HG03103 (cell line): ENCODE measurements around the gene C12orf43.

Experiments
- ATAC-seq: cut with Tn5 transposase; IDR thresholded peaks from one replicate; pipeline ENCODE4 v1.9.1; 2021; ENCODE audit warnings: low read depth; ENCODE audit not compliant: unreplicated experiment

C12orf43 gene

DNA sequence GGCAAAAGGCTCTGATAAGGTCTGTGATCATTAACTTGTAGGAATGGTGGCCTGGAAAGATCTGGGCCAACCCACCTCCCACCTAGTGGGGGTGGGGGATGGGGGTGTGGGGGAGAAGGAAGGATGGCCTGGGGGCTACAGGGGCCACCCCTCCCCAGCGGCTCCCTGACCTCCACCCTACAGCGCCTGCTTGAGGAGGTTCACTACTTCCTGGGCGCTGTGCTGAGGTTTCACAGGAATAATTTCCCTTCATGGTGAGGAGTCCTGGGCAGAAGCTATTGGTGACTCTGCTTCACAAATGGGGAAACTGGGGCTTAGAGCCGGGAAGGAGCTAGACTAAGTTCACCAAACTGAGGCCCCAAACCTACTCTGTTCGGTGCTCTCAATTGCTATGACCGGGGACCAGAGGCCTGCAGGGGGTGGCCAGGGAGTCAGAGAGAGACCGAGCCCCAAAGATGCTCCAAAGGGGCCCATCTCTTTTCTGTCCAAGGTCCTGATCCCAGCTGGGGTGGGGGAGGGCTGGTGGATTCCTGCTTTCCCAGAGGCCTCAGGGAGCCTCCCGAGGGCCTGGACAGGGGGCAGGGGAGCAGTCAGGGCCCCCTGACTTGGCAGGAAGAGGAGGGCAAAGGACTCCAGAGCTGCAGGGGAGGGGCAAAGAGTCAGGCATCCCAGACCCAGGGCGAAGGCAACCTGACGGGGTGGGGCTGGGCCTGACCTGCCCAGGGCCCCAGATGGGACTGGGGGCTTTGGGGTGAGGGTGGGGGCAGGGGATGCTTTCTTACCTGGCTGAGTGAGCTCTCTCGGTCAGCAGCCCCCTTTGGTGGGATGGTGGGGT lies 36.2 kb downstream of the C12orf43 start:
- ATAC-seq: no peak

DNA sequence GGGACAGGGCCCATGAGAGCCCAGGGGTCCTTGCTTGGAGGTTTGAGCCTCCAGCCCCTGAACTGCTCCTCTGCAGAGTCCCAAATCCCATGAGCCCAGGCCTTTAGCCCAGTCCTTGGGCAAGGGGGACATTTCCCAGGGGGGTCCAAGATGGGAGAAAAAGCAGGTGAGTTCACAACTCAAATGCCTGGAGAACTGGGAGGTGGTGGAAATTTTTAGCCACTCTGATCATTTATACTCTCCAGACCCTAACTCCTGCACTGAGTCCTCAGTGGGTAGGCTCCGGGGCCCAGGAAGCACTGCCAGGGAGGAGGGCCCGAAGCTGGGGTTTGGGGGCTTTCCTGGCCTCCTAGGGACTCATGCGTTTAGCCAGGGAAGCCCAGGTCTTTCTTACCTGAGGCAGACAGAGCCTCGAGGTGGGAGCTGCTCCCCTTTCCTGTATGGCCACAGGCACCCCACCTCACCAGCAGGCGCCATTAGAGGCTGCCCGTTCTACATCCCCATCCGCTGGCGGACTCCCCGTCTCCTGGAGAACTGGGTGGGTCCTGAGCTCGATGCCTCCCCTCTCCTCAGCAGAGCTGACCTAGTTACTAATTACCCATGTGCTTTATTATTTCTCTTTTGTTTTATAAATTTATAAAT lies 36.9 kb downstream of the C12orf43 start:
- ATAC-seq: no peak

DNA sequence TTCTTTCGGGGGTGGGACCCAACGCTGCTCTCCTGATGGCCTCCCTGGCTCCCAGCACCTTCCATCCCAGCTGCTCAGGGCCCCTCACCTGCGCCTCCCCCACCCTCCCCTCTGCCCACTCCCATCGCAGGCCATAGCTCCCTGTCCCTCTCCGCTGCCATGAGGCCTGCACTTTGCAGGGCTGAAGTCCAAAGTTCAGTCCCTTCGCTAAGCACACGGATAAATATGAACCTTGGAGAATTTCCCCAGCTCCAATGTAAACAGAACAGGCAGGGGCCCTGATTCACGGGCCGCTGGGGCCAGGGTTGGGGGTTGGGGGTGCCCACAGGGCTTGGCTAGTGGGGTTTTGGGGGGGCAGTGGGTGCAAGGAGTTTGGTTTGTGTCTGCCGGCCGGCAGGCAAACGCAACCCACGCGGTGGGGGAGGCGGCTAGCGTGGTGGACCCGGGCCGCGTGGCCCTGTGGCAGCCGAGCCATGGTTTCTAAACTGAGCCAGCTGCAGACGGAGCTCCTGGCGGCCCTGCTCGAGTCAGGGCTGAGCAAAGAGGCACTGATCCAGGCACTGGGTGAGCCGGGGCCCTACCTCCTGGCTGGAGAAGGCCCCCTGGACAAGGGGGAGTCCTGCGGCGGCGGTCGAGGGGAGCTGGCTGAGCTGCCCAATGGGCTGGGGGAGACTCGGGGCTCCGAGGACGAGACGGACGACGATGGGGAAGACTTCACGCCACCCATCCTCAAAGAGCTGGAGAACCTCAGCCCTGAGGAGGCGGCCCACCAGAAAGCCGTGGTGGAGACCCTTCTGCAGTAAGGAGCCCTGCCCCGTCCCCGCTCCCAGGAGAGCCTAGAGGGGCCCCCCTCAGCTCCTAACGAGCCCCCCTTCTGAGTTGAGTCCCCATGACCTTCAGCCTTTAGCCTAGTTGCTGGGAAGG lies 37.7 kb downstream of the C12orf43 start, which contains the start of gene HNF1A:
TSS of gene HNF1A (plus strand) at position 248 of the 924 bp plus-strand sequence. CDS start at position 474, 226 bp downstream.
- ATAC-seq: no peak

DNA sequence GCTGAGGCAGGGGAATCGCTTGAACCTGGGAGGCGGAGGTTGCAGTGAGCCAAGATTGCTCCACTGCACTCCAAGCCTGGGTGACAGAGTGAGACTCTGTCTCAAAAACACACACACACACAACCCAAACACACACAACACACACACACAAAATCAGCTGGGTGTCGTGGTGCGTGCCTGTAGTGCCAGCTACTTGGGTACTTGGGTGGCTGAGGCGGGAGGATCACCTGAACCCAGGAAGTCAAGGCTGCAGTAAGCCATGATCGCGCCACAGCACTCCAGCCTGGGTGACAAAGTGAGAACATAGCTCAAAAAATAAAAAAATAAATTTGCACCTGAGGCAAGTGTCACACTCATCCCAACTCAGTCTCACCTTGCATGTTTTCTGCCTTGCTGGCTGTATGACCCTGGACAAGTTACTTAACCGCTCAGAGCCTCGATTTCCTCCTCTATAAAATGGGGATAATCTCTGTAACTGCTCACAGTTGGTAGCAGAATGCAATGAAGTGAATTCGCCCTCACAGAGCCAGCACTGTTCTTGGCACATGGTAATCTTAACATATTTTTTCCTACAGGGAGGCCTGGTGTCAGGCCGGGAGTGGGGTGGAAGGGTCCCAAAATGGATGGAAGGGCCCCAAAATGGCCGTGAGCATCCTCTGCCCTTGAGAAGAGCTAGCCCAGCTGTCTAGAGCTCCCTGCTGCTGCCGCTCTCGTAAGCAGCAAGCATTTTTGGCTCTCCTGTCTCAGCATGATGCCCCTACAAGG lies 38.6 kb downstream of the C12orf43 start:
- no peak for ATAC-seq

DNA sequence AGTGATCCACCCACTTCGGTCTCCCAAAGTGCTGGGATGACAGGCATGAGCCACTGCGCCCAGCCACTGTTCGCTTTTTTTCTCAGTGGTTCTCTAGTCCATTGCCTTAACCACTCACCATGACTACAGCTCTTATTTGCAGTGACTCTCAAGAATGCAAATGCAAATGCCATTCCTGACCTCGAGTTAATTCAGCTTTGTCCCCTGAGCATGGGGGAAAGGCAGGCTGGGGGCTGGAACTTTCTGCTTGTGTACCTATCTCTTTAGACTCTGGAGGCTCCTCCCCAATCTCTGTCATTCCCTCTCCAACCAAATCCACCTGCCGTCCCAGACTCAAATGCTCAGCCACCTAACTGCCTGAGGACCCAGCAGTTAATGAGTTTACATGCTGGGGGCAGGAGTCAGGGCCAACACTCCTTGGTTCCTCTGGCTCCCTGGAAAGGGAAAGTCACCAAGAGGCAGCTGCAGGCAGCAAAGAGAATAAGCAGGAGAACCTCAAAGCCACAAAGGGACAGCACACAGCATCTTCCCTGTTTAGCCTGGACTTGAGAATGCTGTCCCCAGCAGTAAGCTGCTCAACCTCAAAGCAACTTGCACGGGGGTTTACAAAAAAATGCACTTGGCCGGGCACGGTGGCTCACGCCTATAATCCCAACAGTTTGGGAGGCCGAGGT lies 43.3 kb downstream of the C12orf43 start:
- no peak for ATAC-seq

DNA sequence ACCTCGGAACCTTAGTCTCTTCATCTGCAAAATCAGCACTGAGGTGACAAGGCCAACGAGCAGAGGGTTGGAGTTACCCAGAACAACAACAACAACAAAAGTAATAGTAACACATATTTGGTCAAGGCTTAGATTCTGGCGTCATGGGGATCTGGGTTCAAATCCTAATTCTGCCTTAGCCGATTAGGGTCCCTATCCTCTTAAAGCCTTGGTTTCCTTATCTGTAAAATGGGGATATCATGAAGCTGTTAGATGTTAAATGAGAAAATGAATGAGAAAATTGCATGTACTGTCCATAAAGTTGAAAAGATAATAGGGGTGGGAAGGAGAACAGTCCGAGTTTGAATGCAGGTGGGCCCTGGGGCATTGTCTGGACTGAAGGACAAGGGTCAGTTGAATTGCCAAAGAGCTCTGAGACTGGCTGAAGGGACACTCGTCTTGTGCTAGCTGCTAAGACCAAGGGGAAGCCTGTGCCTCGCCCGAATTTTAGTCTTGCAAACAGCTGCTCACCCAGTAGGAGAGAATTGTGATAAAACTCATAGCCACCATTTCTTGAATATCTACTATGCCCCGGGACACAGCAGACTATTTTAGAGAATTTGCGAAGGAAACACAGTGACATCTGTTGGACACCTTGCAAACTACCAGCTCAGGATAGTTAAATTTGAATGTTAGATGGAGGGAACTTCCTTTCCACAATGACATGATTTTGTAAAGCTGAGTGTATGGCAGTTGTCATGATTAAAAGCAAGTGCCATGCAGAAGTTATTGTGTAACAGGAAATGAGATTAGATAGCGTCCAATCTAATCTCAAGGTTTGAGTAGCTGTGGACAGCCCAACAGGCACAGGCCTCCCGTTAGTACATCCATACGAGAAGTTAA lies 44.7 kb downstream of the C12orf43 start:
- ATAC-seq: no peak

DNA sequence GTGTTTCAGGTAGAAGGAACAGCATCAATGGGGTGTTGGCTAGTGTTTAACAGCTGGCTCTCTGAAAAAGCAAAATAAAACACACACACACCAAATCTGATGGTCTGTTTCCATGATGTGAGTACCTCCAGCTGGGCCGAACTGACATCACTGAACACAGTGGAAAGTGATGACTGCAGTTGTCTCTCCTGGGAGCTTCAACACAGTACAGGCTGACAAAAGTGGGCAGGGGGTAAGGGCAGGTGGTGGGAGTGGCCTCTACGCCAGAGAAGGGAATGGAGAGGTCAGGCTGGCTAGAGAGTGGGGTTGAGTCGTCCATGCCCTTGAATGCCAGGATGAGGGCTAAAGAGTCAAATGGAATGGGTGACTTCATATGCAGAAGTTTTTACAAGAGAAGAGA lies 46.0 kb downstream of the C12orf43 start:
- ATAC-seq: no peak

DNA sequence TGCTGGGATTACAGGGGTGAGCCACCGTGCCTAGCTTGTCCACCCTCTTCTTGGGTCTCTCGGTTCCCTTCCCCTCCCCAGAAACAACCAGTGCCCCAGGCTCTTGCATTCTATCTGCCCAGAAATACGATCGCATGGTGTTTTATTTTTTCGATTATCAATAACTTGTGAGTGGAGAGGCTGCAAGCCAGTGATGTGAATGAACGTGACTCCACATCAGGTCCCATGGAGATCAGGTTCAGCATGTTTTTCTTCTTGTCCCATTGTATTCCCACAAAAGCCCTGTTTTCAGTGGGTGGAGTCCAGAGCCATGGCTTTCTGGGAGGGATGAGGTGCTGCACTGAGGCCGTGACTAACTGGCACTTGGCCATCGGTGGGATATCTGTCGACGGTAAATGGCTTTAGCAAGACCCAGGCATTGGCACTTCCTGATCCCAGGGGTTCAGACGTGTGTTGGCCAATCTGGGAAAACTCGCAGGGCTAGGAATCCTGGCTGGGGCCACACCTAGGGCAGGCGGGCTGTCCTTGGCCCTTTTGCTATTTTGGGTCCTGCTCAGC lies 50.7 kb downstream of the C12orf43 start:
- ATAC-seq: no peak

DNA sequence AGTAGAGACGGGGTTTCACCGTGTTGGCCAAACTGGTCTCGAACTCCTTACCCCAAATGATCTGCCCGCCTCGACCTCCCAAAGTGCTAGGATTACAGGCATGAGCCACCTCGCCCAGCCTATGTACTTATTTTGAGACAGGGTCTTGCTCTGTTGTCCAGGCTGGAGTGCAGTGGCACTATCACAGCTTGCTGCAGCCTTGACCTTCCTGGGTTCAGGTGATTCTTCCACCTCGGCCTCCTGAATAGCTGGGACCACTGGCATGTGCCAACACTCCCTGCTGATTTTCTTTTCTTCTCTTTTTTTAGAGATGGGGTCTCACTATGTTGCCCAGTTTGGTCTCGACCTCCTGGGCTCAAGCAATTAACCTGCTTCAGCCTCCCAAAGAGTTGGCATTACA lies 52.0 kb downstream of the C12orf43 start:
- no peak for ATAC-seq

DNA sequence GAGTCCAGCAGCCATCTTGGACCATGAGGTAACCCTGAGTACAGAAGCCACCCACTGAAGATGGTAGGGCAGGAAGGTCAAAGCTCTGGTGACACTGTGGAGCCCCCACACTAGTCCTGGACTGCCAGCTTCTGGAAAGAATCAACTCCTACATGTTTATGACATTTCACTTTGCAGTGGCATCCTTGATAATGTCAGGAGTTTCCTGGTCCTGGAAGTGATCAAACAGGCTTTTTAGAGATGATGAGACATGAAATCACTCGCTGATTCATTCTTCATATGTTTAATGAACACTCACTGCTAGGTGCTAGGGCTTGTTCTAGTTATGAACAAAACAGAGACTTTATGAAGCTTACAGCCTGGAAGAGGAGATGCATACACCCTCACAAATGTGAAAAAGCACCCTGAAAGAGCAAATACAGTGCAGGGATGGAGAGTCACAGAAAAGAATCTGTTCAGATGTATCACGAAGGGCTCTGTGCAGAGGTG lies 53.7 kb downstream of the C12orf43 start:
- no peak for ATAC-seq

DNA sequence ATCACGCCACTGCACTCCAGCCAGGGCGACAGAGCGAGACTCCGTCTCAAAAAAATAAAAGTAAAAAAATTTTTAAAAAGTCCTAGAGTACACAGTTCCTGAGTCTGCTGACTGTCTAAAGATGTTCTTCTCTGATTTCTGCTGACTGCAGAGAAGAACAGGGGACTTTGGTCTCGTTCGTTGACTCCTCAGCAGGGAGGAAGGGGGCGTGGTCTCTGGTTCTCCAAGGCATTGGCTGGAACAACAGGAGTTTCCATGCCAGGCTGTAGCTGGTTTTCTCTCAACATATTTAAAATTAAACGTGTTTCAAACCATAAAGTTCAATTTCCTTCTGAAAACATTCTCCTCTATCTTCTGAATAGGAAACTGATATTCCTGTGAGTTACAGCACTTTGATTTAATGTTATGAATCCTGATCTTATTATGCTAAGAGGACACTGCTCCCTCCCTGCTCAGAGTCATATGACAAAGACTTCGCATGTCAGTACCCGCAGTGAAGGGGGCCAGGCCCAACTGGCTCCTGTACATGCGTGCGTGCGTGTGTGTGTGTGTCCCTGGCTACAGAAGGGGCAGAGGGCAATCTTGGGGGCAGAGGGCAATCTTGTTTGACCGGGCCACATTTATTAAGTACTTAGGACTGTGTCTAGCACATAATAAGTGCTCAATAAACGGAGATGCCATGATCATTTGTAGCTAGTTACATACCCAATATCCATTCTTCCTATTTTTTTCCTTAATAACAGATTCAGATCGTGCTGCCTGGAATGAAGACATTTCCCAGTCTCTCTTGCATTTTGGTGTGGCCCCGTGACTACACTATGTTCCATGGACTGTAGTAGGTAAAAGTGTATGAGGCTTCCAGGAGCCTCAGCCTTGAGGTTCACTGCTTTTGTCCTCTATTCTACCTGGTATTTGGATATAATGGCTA lies 54.4 kb downstream of the C12orf43 start:
- ATAC-seq: no peak

DNA sequence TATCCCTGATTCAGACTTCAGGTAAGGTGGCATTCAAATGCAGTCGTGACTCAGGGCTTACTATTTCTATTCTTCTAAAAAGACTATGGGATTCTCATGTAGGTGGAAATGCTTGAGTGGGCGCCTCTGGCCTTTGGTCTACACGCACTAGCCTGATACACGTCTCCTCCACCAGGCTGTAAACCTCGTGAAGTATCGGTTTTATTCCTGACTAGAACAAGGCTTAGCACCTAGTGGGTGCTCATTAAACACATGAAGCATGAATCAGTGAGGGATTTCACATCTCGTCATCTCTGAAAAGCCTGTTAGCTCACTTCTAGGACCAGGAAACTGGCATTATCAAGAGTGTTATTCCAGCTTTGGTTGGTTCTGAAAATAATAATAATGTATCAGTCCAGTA lies 55.6 kb downstream of the C12orf43 start:
- ATAC-seq: no peak

DNA sequence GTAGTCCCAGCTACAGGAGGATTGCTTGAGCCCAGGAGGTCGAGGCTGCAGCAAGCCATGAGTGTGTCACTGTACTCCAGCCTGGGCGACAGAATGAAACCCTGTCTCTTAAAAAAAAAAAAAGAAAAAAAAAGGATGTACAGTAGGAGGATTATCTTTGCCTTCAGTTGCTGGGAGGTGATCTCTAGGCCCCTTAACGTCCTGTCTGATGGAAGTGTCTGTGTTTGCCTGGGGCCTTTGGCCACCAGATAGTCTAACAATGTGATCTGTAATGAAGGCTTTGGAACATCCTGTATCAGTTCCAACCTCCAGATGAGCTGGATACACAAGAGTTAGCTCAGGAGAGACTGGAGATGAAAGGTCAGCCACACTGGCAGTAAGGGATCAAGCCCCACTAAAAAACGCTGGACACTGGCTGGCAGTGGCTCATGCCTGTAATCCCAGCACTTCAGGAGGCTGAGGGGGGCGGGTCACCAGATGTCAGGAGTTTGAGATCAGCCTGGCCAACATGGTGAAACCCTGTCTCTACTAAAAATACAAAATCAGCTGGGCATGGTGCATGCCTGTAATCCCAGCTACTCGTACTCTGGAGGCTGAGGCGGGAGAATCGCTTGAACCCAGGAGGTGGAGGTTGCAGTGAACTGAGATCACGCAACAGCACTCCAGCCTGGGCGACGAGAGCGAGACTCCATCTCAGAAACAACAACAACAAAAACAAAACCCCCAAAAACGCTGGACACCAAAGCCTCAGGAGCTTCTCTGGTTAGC lies 57.0 kb downstream of the C12orf43 start:
- ATAC-seq: no peak

DNA sequence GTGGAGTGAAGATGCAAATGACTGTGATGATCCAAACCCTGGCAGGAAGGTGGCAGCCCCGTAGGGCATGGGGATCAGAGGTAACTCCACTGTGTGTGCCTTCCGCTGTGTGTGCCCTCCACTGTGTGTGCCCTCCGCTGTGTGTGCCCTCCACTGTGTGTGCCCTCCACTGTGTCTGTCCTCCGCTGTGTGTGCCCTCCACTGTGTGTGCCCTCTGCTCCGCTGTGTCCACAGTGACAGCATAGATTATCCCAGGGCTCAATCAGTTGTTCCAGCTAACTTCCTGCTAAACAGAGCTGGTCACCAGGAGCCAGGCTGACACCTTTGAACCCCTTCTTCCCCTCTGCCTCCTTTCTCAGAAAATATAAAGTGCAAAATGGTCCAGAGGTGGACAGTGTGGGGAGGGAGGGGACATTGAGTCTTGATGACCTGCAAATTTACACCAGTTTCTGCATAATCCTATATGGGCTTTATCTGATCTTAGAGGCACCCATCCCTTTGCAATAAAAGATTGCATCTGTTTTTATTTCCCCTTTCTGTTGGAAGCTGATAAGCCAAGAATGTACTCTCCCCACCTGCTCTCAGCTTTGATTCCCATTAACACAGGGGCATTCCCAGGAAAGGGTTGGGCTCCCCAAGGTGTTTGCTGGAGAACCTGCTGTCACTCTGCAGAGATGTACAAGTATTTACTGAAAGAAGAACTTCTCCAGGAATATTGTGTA lies 59.5 kb downstream of the C12orf43 start:
- no peak for ATAC-seq

DNA sequence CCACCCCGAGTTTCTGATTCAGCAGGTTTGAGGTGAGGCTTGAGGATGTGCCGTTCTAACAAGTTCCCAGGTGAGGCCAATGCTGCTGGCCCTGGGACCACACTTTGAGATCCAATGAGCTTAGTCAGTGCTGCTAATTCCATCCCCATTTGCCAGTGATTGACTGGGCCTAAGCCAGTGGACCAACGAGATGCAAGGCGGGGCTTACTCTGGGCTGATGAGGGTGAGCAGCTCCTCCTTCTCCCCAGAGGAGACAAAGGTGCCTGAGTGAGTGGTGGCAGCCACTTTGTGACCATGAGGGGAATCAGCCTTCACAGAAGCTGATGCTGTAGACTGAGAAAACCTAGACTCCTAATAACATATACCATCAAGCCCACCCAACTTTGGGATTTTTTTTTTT lies 61.1 kb downstream of the C12orf43 start:
- no peak for ATAC-seq

DNA sequence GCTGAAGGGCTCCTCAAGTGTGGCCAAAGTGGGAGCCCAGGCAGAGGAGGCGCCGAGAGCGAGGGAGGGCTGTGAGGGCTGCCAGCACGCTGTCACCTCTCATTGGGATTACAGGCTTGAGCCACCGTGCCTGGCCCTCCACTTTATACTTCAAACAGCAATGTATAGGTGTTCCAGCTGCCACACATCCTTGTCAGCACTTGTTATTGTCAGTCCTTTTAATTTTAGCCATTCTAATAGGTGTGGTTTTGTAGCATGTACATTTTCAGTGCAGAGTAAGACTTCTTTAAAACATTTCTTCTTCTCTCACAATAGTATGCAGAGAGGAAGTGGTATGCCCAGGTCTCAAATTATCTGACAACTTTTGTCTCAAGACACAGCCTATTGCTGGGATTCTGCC lies 65.5 kb downstream of the C12orf43 start:
- ATAC-seq: no peak
